Stimulated activated CD4-positive, alpha-beta T cell treated with anti-CD3 and anti-CD28 coated beads, Interleukin-4, amount 100 ng/mL, for 24 hours (primary cell): Measurements from ENCODE around the gene ST3GAL5.
"Not testable (repeated sequence)": the region's sequence is repeated elsewhere in the genome, so short reads cannot be mapped to it uniquely, and the experiment has no call there.

Experiments used
- DNase-seq: peaks from one replicate; pipeline ENCODE4 v3.0.0-alpha.2; 2020

Gene ST3GAL5

GRCh38 chr2:85830645-85831044, 58.1 kb downstream of the ST3GAL5 start:
- no peak for DNase-seq

- not testable (repeated sequence) for DNase-seq
These were observed 59.4 kb downstream of the ST3GAL5 start for GRCh38 chr2:85829394-85829793.

- DNase-seq, result no peak
These were observed 60.1 kb downstream of the ST3GAL5 start for GRCh38 chr2:85828725-85829124.

- no peak for DNase-seq
These were observed 60.8 kb downstream of the ST3GAL5 start for GRCh38 chr2:85827879-85828569.

- peak; percentile 85 for DNase-seq
These were observed 61.6 kb downstream of the ST3GAL5 start for GRCh38 chr2:85826990-85827878.

GRCh38 chr2:85823951-85824350, 64.8 kb downstream of the ST3GAL5 start:
- DNase-seq, result no peak

- DNase-seq, result no peak
These were observed 66.0 kb downstream of the ST3GAL5 start for GRCh38 chr2:85822766-85823165.

- no peak for DNase-seq
These were observed 68.8 kb downstream of the ST3GAL5 start for GRCh38 chr2:85819811-85820510.

- DNase-seq, result no peak
These were observed 73.8 kb downstream of the ST3GAL5 start for GRCh38 chr2:85814802-85815550.

- peak; percentile 83 for DNase-seq
These were observed 74.6 kb downstream of the ST3GAL5 start for GRCh38 chr2:85813982-85814801.

- DNase-seq, result no peak
These were observed 75.4 kb downstream of the ST3GAL5 start for GRCh38 chr2:85813211-85813981.

- no peak for DNase-seq
These were observed 76.6 kb downstream of the ST3GAL5 start for GRCh38 chr2:85812094-85812735.

GRCh38 chr2:85811180-85812093, 77.4 kb downstream of the ST3GAL5 start:
- DNase-seq, result no peak

GRCh38 chr2:85810371-85811179, 78.2 kb downstream of the ST3GAL5 start:
- DNase-seq, result no peak

GRCh38 chr2:85807756-85808155, 81.0 kb downstream of the ST3GAL5 start:
- DNase-seq, result no peak

GRCh38 chr2:85806358-85807118, 82.3 kb downstream of the ST3GAL5 start:
- DNase-seq, result no peak

- DNase-seq, result no peak
These were observed 84.2 kb downstream of the ST3GAL5 start for GRCh38 chr2:85804583-85804982.
